GM12878 (cell line): ENCODE data around the gene SETMAR. TPM values are rescaled to one million over a fixed set of nuclear protein-coding genes. Genes with fewer than 3 reads are reported as not detected.

Experiments
- ATAC-seq: fragments of 200-7000 bp; cut with Tn5 transposase; 3 replicates; pipeline ENCODE4 v1.9.1; 2020; ENCODE audit warnings: mild to moderate bottlenecking, moderate library complexity
- BruUV-seq: library from RNA; stranded (reverse); fragments of 400-500 nt; replicated peaks from 2 replicates; lab custom pipeline; 2021; lab: Mats Ljungman, UMichigan
- CTCF ChIA-PET: fragments of 300-600 bp; sonication (Branson Sonifier 250); formaldehyde crosslinking; extraction: SDS; loops from one replicate; lab custom pipeline; 2021; ENCODE audit warnings: inconsistent platforms; lab: Yijun Ruan, JAX
- POLR2A ChIA-PET: fragments of 350-600 bp; formaldehyde crosslinking; extraction: SDS; loops from one replicate; lab custom pipeline; 2021; ENCODE audit warnings: inconsistent platforms; lab: Charles Lee
- RAD21 ChIA-PET: fragments of 300-600 bp; sonication (Branson Sonifier 250); formaldehyde crosslinking; loops from one replicate; lab custom pipeline; 2023; ENCODE audit warnings: antibody characterized with exemption; ENCODE audit not compliant: unreplicated experiment; lab: Charles Lee
- SMC1A ChIA-PET: fragments of 300-600 bp; sonication (Branson Sonifier 250); formaldehyde crosslinking; loops from one replicate; lab custom pipeline; 2023; ENCODE audit not compliant: unreplicated experiment, uncharacterized antibody; lab: Charles Lee
- DNase-seq: peaks from one replicate; pipeline ENCODE4 v3.0.0-alpha.2; 2011; ENCODE audit warnings: low read depth, low spot score
- FAIRE-seq: peaks from 3 replicates; lab custom pipeline; 2011; peaks lifted over from hg19 to GRCh38; lab: Jason Lieb, UNC
- H2AFZ ChIP-seq: 2 replicates; pipeline ENCODE4 v1.6.0; 2011; ENCODE audit warnings: low read depth, low read length, control low read depth; ENCODE audit not compliant: control insufficient read depth
- H3K27ac ChIP-seq: 2 replicates; pipeline ENCODE4 v1.5.1; 2011; ENCODE audit warnings: control low read depth; ENCODE audit not compliant: control insufficient read depth, insufficient read depth
- H3K27me3 ChIP-seq, 2 experiments: replicated peaks in 1 of 2; 2 replicates each; pipeline versions ENCODE4 v1.6.0 to v1.6.1; 2011; ENCODE audit warnings: low read length in 1 of 2; ENCODE audit not compliant: control insufficient read depth in 2 of 2, insufficient read depth in 2 of 2
- H3K36me3 ChIP-seq, 2 experiments: 2 replicates each; pipeline ENCODE4 v1.5.1; 2011; ENCODE audit warnings: low read length in 1 of 2; ENCODE audit not compliant: control insufficient read depth in 2 of 2, insufficient read depth in 2 of 2
- H3K4me1 ChIP-seq: 2 replicates; pipeline ENCODE4 v1.6.1; 2011; ENCODE audit warnings: mild to moderate bottlenecking, low read length, moderate library complexity, mixed read lengths; ENCODE audit not compliant: control insufficient read depth, insufficient read depth
- H3K4me2 ChIP-seq: 2 replicates; pipeline ENCODE4 v1.6.0; 2011; ENCODE audit warnings: control low read depth; ENCODE audit not compliant: control insufficient read depth, insufficient read depth
- H3K4me3 ChIP-seq: fragments of 200-600 bp; sonication (generic); 2 replicates; pipeline ENCODE4 v1.5.1; 2016
- H3K79me2 ChIP-seq: 2 replicates; pipeline ENCODE4 v1.6.0; 2011; ENCODE audit warnings: low read length; ENCODE audit not compliant: control insufficient read depth, insufficient read depth
- H3K9ac ChIP-seq: 2 replicates; pipeline ENCODE4 v1.8.0; 2011; ENCODE audit warnings: low read length, control low read depth, mixed read lengths; ENCODE audit not compliant: control insufficient read depth, insufficient read depth
- H3K9me3 ChIP-seq: replicated peaks from 3 replicates; pipeline ENCODE4 v1.5.1; 2011; ENCODE audit warnings: mild to moderate bottlenecking, low read length; ENCODE audit not compliant: control insufficient read depth, insufficient read depth
- H4K20me1 ChIP-seq: 2 replicates; pipeline ENCODE4 v1.6.0; 2011; ENCODE audit not compliant: control insufficient read depth, insufficient read depth
- CREM ChIP-seq: IDR thresholded peaks from 2 replicates; pipeline ENCODE4 v1.6.1; 2014; ENCODE audit warnings: antibody characterized with exemption, low read depth
- IKZF1 ChIP-seq: fragments of 450-650 bp; conservative IDR thresholded peaks from 2 replicates; pipeline ENCODE4 v1.6.1; 2017; ENCODE audit warnings: antibody characterized with exemption, mild to moderate bottlenecking
- NR2C2 ChIP-seq: IDR thresholded peaks from 2 replicates; pipeline ENCODE4 v1.6.1; 2011; ENCODE audit warnings: borderline replicate concordance, low read depth; ENCODE audit not compliant: control insufficient read depth, insufficient read length
- RELA ChIP-seq: fragments of 450-650 bp; IDR thresholded peaks from 2 replicates; pipeline ENCODE4 v1.8.0; 2014; ENCODE audit warnings: borderline replicate concordance; ENCODE audit not compliant: partially characterized antibody
- TBL1XR1 ChIP-seq: IDR thresholded peaks from 2 replicates; pipeline ENCODE4 v1.6.1; 2012; ENCODE audit warnings: low read depth, low read length, improper control_type of control experiment
- WRNIP1 ChIP-seq: IDR thresholded peaks from 2 replicates; pipeline ENCODE4 v1.6.1; 2011; ENCODE audit warnings: low read depth, low read length, improper control_type of control experiment, borderline replicate concordance
- YBX1 ChIP-seq: fragments of 450-650 bp; IDR thresholded peaks from 2 replicates; pipeline ENCODE4 v1.6.1; 2016; ENCODE audit warnings: antibody characterized with exemption
- ZNF207 ChIP-seq: fragments of 450-650 bp; IDR thresholded peaks from 2 replicates; pipeline ENCODE4 v1.6.1; 2014; ENCODE audit warnings: antibody characterized with exemption, mild to moderate bottlenecking, borderline replicate concordance
- WGBS: methylation state at CpG from one replicate; pipeline ENCODE4 v1.1.6; 2016; ENCODE audit warnings: low lambda C conversion rate; ENCODE audit not compliant: insufficient replicate concordance, insufficient coverage; ENCODE audit errors: missing lambda C conversion rate; 5-methylcytosine and 5-hydroxymethylcytosine counted together
- in situ Hi-C: fragments of 300-500 bp; cut with MboI; formaldehyde crosslinking; loops from 9 replicates; pipeline ENCODE4 v1.14.3; 2018; ENCODE audit warnings: mixed read lengths
- intact Hi-C: fragments of 100-400 bp; cut with micrococcal nuclease; formaldehyde crosslinking; loops from one replicate; pipeline ENCODE4 v1.14.2; 2022; ENCODE audit not compliant: unreplicated experiment
- polyA plus RNA-seq, 11 experiments: library from polyadenylated mRNA; depleted of rRNA in 4 of 11; unstranded in 6 of 11; stranded (reverse) in 5 of 11; fragments of >200 nt; fragmentation: Nextera tagmentation in 4 of 11; fragmentation: Illumina TruSeq in 1 of 11; extraction: Ambion mirVana in 4 of 11; extraction: Trizol in 1 of 11; gene quantifications; 1 replicate in 1 of 11; 2 replicates in 10 of 11; pipeline versions ENCODE4 v1.2.1 to v1.2.3, GENCODE V29; 2011 to 2016; ENCODE audit warnings: inconsistent platforms in 2 of 11, missing spikeins in 2 of 11, low read depth in 1 of 11
- total RNA-seq, 4 experiments: library from RNA; depleted of rRNA in 3 of 4; stranded (reverse); fragments of >200 nt in 3 of 4; fragmentation: Illumina TruSeq in 1 of 4; extraction: Trizol in 1 of 4; gene quantifications; 2 replicates each; pipeline versions ENCODE4 v1.2.1 to v1.2.3, GENCODE V29; 2013 to 2021
- TF ChIP-seq, protein P1 (sequence below): IDR thresholded peaks from 2 replicates; pipeline ENCODE4 v1.6.1; 2011; ENCODE audit warnings: low read depth, mild to moderate bottlenecking, low read length, moderate library complexity, borderline replicate concordance; ENCODE audit errors: extremely low read depth

SETMAR gene
- total and polyA plus RNA-seq, 10 of the 15 experiments (the other 5 are each of a cell fraction or from before 2014, with no cell fraction given): 7.1 to 25.1 (median 20.3) TPM

DNA sequence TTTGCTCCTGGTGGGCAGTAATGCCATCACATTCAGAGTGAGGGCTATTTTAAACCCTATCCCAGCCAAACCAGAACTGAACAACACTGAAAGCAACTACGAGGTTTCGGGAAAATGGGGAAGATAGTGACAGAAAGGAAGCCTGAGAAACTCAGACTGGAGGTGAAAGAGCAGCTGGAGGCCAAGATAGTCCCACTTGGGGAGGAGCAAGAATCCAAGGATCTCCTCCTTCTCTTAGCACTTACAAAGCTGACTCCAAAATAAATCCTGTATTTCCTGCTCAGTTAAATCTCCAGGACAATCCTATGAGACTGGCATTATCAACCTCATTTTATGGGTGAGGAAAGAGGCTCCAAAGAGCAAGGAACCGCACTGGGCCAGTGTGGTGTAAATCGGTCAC, 14.1 kb upstream of the SETMAR start:
- 41% methylated on average over 4 of the region's 4 CpGs for WGBS
- SMC1A ChIA-PET: interaction anchor here (1.0 to 3.6 kb wide), 3 partner anchors 10 to 1088 kb away, joined by 3 to 23 read pairs (median 3); no protein-coding TSS in a partner anchor

More for the DNA sequence above, 14.1 kb upstream of the SETMAR start:
- Histone ChIP-seq H3K9me3 (no peaks in the 10 kb centered on the region), H3K79me2 (no peaks in the 10 kb centered on the region), H4K20me1 (no peaks in the 10 kb centered on the region), H3K4me2 (no peak overlapping the region), H3K4me3 (no peak overlapping the region), H2AFZ (no peak overlapping the region), H3K27me3 (peaks cover 0 to 2% of the 10 kb centered on the region in 2 experiments; a peak in 2 of 4 replicates), H3K4me1 (no peaks in the 10 kb centered on the region), H3K27ac (no peak overlapping the region), H3K9ac (no peak overlapping the region), H3K36me3 (no peaks in the 10 kb centered on the region)
- POLR2A ChIA-PET: no interaction called here
- intact Hi-C loops: no loop called here
- in situ Hi-C loops: no loop called here
- no peak for ATAC-seq
- CTCF ChIA-PET: interaction anchor here (0.7 to 2.3 kb wide), 10 partner anchors 9 to 1097 kb away, joined by 3 to 46 read pairs (median 4); no protein-coding TSS in a partner anchor
- no peak for FAIRE-seq
- RAD21 ChIA-PET: interaction anchor here (0.6 to 2.0 kb wide), 5 partner anchors 24 to 1093 kb away, joined by 3 to 12 read pairs (median 4); no protein-coding TSS in a partner anchor
- no TSS peak for BruUV-seq
- no peak for DNase-seq
- no peak for TF ChIP-seq YBX1
- no peak for TF ChIP-seq IKZF1
- TF ChIP-seq RELA: no peak
- no peak for TF ChIP-seq CREM
- no peak for TF ChIP-seq WRNIP1
- TF ChIP-seq NR2C2: no peak
- no peak for TF ChIP-seq ZNF207
- TF ChIP-seq TBL1XR1: no peak
- TF ChIP-seq, protein P1, sequence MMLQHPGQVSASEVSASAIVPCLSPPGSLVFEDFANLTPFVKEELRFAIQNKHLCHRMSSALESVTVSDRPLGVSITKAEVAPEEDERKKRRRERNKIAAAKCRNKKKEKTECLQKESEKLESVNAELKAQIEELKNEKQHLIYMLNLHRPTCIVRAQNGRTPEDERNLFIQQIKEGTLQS: no peak
